ENCODE data around the gene WDR36. TPM values are rescaled to one million over a fixed set of nuclear protein-coding genes. Genes with fewer than 3 reads are reported as not detected.

WDR36 gene
- polyA plus RNA-seq, 3 donors = 7.2 to 8.7 (median 8.2) TPM

DNA sequence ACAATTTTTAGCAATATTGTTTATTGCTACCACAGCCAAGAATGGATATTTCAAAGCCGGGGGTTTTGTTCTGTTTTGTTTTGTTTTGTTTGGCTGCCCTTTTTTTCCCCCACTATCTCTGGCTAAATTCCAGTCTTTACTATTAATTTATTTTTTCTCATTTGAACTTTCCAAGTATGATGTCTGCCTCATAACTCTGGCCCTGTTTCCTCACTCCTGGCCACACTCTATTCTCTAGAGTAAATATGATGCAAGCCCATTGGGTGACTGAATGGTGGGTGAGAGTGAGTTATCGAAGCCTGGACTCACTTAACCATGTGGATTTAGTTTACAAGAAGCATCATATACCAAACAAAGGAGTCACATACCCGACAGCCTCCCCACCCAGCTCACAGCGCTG is 41.9 kb downstream of the WDR36 start:
- intact Hi-C loops (cut with micrococcal nuclease) = no loop called here

GRCh38 chr5:111134864-111135263 is 42.7 kb downstream of the WDR36 start:
- no peak overlapping the region for H3K27ac ChIP-seq (ENCODE audit: low read depth in 1 of 2, low read length in 2 of 2)
- intact Hi-C loops (cut with micrococcal nuclease) = no loop called here
- H2AFZ ChIP-seq (ENCODE audit: insufficient read depth, low read depth, low read length, poor library complexity, severe bottlenecking) = no peak overlapping the region
- no peaks in the 10 kb centered on the region for H3K9me3 ChIP-seq (replicated peaks in 1 of 2; ENCODE audit: control insufficient read depth in 1 of 2, insufficient read depth in 1 of 2, low read length in 2 of 2)
- H3K36me3 ChIP-seq (replicated peaks in 1 of 2; ENCODE audit: control insufficient read depth in 1 of 2, insufficient read depth in 2 of 2, low read length in 2 of 2) = no peaks in the 10 kb centered on the region
- Mint-ChIP-seq H3K27ac (no peak overlapping the region), H3K36me3 (peaks cover 1 to 2% of the 10 kb centered on the region in 2 donors), H3K9me3 (peaks cover 0 to 3% (median 0%) of the 10 kb centered on the region in 7 donors), H3K27me3 (ENCODE audit: low read depth in 3 of 3) (peaks cover 0 to 4% (median 2%) of the 10 kb centered on the region in 3 donors), H3K4me1 (peaks cover 4% of the 10 kb centered on the region), H3K4me3 (no peak overlapping the region)
- no peaks in the 10 kb centered on the region for H3K27me3 ChIP-seq (ENCODE audit: control insufficient read depth in 2 of 2, insufficient read depth in 2 of 2, low read length in 2 of 2)
- WGBS (ENCODE audit: insufficient coverage) = 80% methylated on average over 1 of the region's 2 CpGs
- H3K9ac ChIP-seq (ENCODE audit: insufficient read depth, low read length, poor library complexity, severe bottlenecking) = no peak overlapping the region
- no peak overlapping the region for H3K4me3 ChIP-seq (replicated peaks in 1 of 3; ENCODE audit: low read depth in 2 of 3, low read length in 3 of 3)
- H4K20me1 ChIP-seq (ENCODE audit: insufficient read depth, low read length) = no peaks in the 10 kb centered on the region
- peaks cover 0 to 3% of the 10 kb centered on the region in 2 donors for H3K4me1 ChIP-seq (ENCODE audit: control insufficient read depth in 1 of 2, insufficient read depth in 2 of 2, low read length in 2 of 2)
- TF ChIP-seq CTCF (IDR thresholded peaks at IDR 0.05) = no peak
- no peaks in the 10 kb centered on the region for H3K79me2 ChIP-seq (ENCODE audit: insufficient read depth, low read length)
- H3K4me2 ChIP-seq (replicated peaks; ENCODE audit: extremely low read depth, low read length, poor library complexity, severe bottlenecking) = no peak overlapping the region
- no peak for DNase-seq

More for the DNA sequence above, 41.9 kb downstream of the WDR36 start:
- no peak for TF ChIP-seq CTCF (IDR thresholded peaks at IDR 0.05)
- Mint-ChIP-seq H3K27me3 (ENCODE audit: low read depth in 3 of 3) (peaks cover 0 to 4% (median 2%) of the 10 kb centered on the region in 3 donors), H3K4me3 (no peak overlapping the region), H3K9me3 (peaks cover 0 to 3% (median 0%) of the 10 kb centered on the region in 7 donors), H3K4me1 (peaks cover 4% of the 10 kb centered on the region), H3K36me3 (peaks cover 6 to 7% of the 10 kb centered on the region in 2 donors), H3K27ac (no peak overlapping the region)
- no peaks in the 10 kb centered on the region for H3K9me3 ChIP-seq (replicated peaks in 1 of 2; ENCODE audit: control insufficient read depth in 1 of 2, insufficient read depth in 1 of 2, low read length in 2 of 2)
- no peak overlapping the region for H2AFZ ChIP-seq (ENCODE audit: insufficient read depth, low read depth, low read length, poor library complexity, severe bottlenecking)
- H3K27me3 ChIP-seq (ENCODE audit: control insufficient read depth in 2 of 2, insufficient read depth in 2 of 2, low read length in 2 of 2) = no peaks in the 10 kb centered on the region
- WGBS (ENCODE audit: insufficient coverage) = 86% methylated on average over 2 of the region's 4 CpGs
- H4K20me1 ChIP-seq (ENCODE audit: insufficient read depth, low read length) = no peaks in the 10 kb centered on the region
- H3K9ac ChIP-seq (ENCODE audit: insufficient read depth, low read length, poor library complexity, severe bottlenecking) = no peak overlapping the region
- peaks cover 0 to under 1% of the 10 kb centered on the region in 2 donors for H3K36me3 ChIP-seq (replicated peaks in 1 of 2; ENCODE audit: control insufficient read depth in 1 of 2, insufficient read depth in 2 of 2, low read length in 2 of 2)
- H3K4me1 ChIP-seq (ENCODE audit: control insufficient read depth in 1 of 2, insufficient read depth in 2 of 2, low read length in 2 of 2) = peaks cover 0 to 3% of the 10 kb centered on the region in 2 donors
- H3K4me2 ChIP-seq (replicated peaks; ENCODE audit: extremely low read depth, low read length, poor library complexity, severe bottlenecking) = no peak overlapping the region
- H3K27ac ChIP-seq (ENCODE audit: low read depth in 1 of 2, low read length in 2 of 2) = no peak overlapping the region
- DNase-seq = no peak
- H3K79me2 ChIP-seq (ENCODE audit: insufficient read depth, low read length) = no peaks in the 10 kb centered on the region
- no peak overlapping the region for H3K4me3 ChIP-seq (replicated peaks in 1 of 3; ENCODE audit: low read depth in 2 of 3, low read length in 3 of 3)

Data from CD14-positive monocyte (primary cell).